ENCODE measurements around the gene ADARB1. TPM values are rescaled to one million over a fixed set of nuclear protein-coding genes. Genes with fewer than 3 reads are reported as not detected.

The ADARB1 gene
- total and polyA plus RNA-seq, 2 donors (not counting 1 experiment from before 2014, with no cell fraction given), result 17.1 to 33.3 TPM

GRCh38 chr21:45137612-45137937 lies 63.2 kb downstream of the ADARB1 start:
- no peak for ATAC-seq (ENCODE audit: low read depth)
- ChIA-PET CTCF (interaction anchor here (0.6 to 9.4 kb wide), 47 partner anchors 10 to 1294 kb away, joined by 3 to 355 read pairs (median 7); partner anchors contain the start of genes ADARB1, POFUT2, SLX9 and UBE2G2), POLR2A (interaction anchor here (0.8 kb wide), 1 partner anchor 25 kb away, joined by 3 read pairs; no protein-coding TSS in a partner anchor)
- no peaks in the 10 kb centered on the region for H3K9me3 Mint-ChIP-seq (ENCODE audit: insufficient read depth)
- peaks cover 63% of the 10 kb centered on the region for H3K79me2 ChIP-seq (ENCODE audit: control insufficient read depth, insufficient read depth, low read length)
- no peaks in the 10 kb centered on the region for H3K9me3 ChIP-seq (ENCODE audit: control extremely low read depth in 1 of 3, control insufficient read depth in 2 of 3, insufficient read depth in 1 of 3, low read length in 2 of 3)
- no peak overlapping the region for H3K4me3 ChIP-seq (ENCODE audit: control extremely low read depth in 1 of 5, extremely low read depth in 1 of 5, insufficient read depth in 1 of 5, low read depth in 2 of 5, low read length in 4 of 5)
- peaks cover 24% of the 10 kb centered on the region for H3K4me1 Mint-ChIP-seq
- no peak overlapping the region for H3K9ac ChIP-seq (ENCODE audit: low read length)
- no peak for DNase-seq
- H2AFZ ChIP-seq (ENCODE audit: insufficient read depth, low read depth, low read length, poor library complexity, severe bottlenecking), result no peak overlapping the region
- H3K27ac ChIP-seq (ENCODE audit: low read length in 2 of 2), result no peak overlapping the region
- no peak overlapping the region for H3K4me3 Mint-ChIP-seq
- peaks cover 7 to 13% of the 10 kb centered on the region in 2 donors for H3K4me1 ChIP-seq (ENCODE audit: control insufficient read depth in 2 of 2, insufficient read depth in 2 of 2, low read length in 2 of 2)
- no peak for TF ChIP-seq CTCF (IDR thresholded peaks at IDR 0.05)
- no peak for TF ChIP-seq EZH2 (IDR thresholded peaks at IDR 0.05; ENCODE audit: borderline replicate concordance, insufficient read depth, low read depth, low read length, poor library complexity, severe bottlenecking)
- intact Hi-C loops (cut with micrococcal nuclease), result loop anchor here (1.0 kb wide), 1 partner anchor 188 kb away; no protein-coding TSS in a partner anchor
- peaks cover 59% of the 10 kb centered on the region for H4K20me1 ChIP-seq (ENCODE audit: control insufficient read depth, insufficient read depth, low read length, poor library complexity, severe bottlenecking)
- H3K36me3 ChIP-seq (replicated peaks in 1 of 2; ENCODE audit: control extremely low read depth in 1 of 2, control insufficient read depth in 1 of 2, extremely low read depth in 1 of 2, insufficient read depth in 2 of 2, low read length in 1 of 2), result peaks cover 0 to 19% of the 10 kb centered on the region in 2 experiments
- no peak overlapping the region for H3K4me2 ChIP-seq (replicated peaks; ENCODE audit: low read depth, low read length, poor library complexity, severe bottlenecking)
- H3K27me3 Mint-ChIP-seq, result no peaks in the 10 kb centered on the region
- no peak overlapping the region for H3K27ac Mint-ChIP-seq
- no peaks in the 10 kb centered on the region for H3K27me3 ChIP-seq (replicated peaks in 1 of 4; ENCODE audit: control extremely low read depth in 1 of 4, control insufficient read depth in 3 of 4, insufficient read depth in 4 of 4, low read length in 3 of 4)

DNA sequence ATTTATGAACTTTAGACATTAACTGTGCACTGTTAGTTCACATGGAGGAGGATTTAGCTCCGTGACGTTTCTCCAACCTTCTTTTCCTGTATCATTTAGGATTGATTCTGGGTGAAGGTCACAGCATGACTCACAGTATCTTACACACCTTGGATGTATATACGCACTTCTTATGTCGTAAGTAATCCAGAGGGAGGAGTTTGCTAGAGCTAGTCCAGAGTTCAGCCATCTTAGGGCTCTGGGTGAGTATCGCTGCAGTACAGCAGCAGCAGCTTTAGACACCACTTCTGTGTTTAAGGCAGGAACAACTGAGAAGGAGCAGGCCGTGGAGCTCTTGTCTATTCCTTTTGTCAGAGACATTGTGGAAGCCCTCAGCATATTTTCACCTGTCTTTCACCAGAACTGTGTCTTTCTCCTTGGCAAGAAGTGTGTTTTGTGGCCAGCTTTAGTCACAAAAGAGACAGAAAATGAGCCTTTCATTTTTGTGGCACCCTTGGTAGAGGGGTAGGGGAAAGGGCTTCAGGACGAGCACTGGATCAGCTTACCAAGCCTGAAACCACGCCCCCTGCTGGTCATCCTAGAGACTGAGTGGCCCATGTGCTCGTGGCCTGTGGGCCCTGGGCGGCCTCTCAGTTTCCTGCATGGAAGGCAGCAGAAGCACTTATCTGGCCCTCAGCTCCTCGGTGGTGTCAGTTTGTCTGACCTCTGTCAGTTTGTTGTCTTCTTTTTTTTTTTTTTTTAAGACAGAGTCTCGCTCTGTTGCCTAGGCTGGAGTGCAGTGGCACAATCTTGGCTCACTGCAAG lies 64.0 kb downstream of the ADARB1 start:
- 52% methylated on average over 9 of the region's 12 CpGs for WGBS (ENCODE audit: insufficient coverage)
- no peak overlapping the region for H3K4me3 ChIP-seq (ENCODE audit: control extremely low read depth in 1 of 5, extremely low read depth in 1 of 5, insufficient read depth in 1 of 5, low read depth in 2 of 5, low read length in 4 of 5)
- peaks cover 0 to 8% of the 10 kb centered on the region in 2 donors for H3K4me1 ChIP-seq (ENCODE audit: control insufficient read depth in 2 of 2, insufficient read depth in 2 of 2, low read length in 2 of 2)
- H3K27me3 ChIP-seq (replicated peaks in 1 of 4; ENCODE audit: control extremely low read depth in 1 of 4, control insufficient read depth in 3 of 4, insufficient read depth in 4 of 4, low read length in 3 of 4), result no peaks in the 10 kb centered on the region
- no peak overlapping the region for H3K27ac Mint-ChIP-seq
- no peaks in the 10 kb centered on the region for H3K9me3 ChIP-seq (ENCODE audit: control extremely low read depth in 1 of 3, control insufficient read depth in 2 of 3, insufficient read depth in 1 of 3, low read length in 2 of 3)
- CTCF ChIA-PET, result interaction anchor here (0.7 to 9.4 kb wide), 50 partner anchors 9 to 1133 kb away, joined by 3 to 355 read pairs (median 6); partner anchors contain the start of genes ADARB1, POFUT2, SLX9 and UBE2G2
- DNase-seq (peak; percentile 77), ATAC-seq (ENCODE audit: low read depth) (peak; percentile 31)
- H3K4me3 Mint-ChIP-seq, result no peak overlapping the region
- TF ChIP-seq CTCF (IDR thresholded peaks at IDR 0.05) (peak; percentile 88), EZH2 (IDR thresholded peaks at IDR 0.05; ENCODE audit: borderline replicate concordance, insufficient read depth, low read depth, low read length, poor library complexity, severe bottlenecking) (no peak)
- H3K79me2 ChIP-seq (ENCODE audit: control insufficient read depth, insufficient read depth, low read length), result peaks cover 63% of the 10 kb centered on the region
- peaks cover 18% of the 10 kb centered on the region for H3K4me1 Mint-ChIP-seq
- H3K9ac ChIP-seq (ENCODE audit: low read length), result no peak overlapping the region
- H3K4me2 ChIP-seq (replicated peaks; ENCODE audit: low read depth, low read length, poor library complexity, severe bottlenecking), result no peak overlapping the region
- intact Hi-C loops (cut with micrococcal nuclease), result no loop called here
- no peaks in the 10 kb centered on the region for H3K27me3 Mint-ChIP-seq
- peaks cover 63% of the 10 kb centered on the region for H4K20me1 ChIP-seq (ENCODE audit: control insufficient read depth, insufficient read depth, low read length, poor library complexity, severe bottlenecking)
- POLR2A ChIA-PET, result interaction anchor here (0.7 to 0.8 kb wide), 2 partner anchors 24 to 148 kb away, joined by 3 to 4 read pairs; no protein-coding TSS in a partner anchor
- no peak overlapping the region for H3K27ac ChIP-seq (ENCODE audit: low read length in 2 of 2)
- H3K36me3 ChIP-seq (replicated peaks in 1 of 2; ENCODE audit: control extremely low read depth in 1 of 2, control insufficient read depth in 1 of 2, extremely low read depth in 1 of 2, insufficient read depth in 2 of 2, low read length in 1 of 2), result peaks cover 0 to 26% of the 10 kb centered on the region in 2 experiments
- no peaks in the 10 kb centered on the region for H3K9me3 Mint-ChIP-seq (ENCODE audit: insufficient read depth)
- H2AFZ ChIP-seq (ENCODE audit: insufficient read depth, low read depth, low read length, poor library complexity, severe bottlenecking), result no peak overlapping the region

All from B cell (primary cell).